ENCODE data around the gene SDR42E2. TPM values are rescaled to one million over a fixed set of nuclear protein-coding genes. Genes with fewer than 3 reads are reported as not detected.

The SDR42E2 gene
- total RNA-seq, 2 donors from 2014 or later, result 0.66 TPM; not detected in 1

DNA sequence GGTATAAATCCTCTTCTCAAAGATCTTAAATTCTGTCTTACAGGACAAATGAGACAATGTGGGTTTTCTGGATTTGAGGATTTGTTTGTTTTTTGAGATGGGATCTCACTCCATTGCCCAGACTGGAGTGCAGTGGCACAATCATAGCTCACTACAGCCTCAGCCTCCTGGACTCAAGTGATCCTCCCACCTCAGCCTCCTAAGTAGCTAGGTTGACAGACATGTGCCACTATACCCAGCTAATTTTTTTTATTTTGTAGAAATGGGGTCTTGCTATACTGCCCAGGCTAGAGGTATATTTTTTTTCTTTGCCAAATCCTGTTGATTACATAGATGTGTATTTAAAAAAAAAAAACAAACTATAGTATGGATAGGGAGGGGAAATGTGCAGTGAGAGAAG, 31.8 kb upstream of the SDR42E2 start:
- no peak overlapping the region for H3K4me3 ChIP-seq
- no peak for DNase-seq
- H3K9me3 ChIP-seq, result no peaks in the 10 kb centered on the region
- H3K4me1 ChIP-seq, result no peaks in the 10 kb centered on the region
- ATAC-seq, result no peak
- TF ChIP-seq, protein P1, sequence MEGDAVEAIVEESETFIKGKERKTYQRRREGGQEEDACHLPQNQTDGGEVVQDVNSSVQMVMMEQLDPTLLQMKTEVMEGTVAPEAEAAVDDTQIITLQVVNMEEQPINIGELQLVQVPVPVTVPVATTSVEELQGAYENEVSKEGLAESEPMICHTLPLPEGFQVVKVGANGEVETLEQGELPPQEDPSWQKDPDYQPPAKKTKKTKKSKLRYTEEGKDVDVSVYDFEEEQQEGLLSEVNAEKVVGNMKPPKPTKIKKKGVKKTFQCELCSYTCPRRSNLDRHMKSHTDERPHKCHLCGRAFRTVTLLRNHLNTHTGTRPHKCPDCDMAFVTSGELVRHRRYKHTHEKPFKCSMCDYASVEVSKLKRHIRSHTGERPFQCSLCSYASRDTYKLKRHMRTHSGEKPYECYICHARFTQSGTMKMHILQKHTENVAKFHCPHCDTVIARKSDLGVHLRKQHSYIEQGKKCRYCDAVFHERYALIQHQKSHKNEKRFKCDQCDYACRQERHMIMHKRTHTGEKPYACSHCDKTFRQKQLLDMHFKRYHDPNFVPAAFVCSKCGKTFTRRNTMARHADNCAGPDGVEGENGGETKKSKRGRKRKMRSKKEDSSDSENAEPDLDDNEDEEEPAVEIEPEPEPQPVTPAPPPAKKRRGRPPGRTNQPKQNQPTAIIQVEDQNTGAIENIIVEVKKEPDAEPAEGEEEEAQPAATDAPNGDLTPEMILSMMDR (IDR thresholded peaks at IDR 0.05), result no peak
- no peak for TF ChIP-seq POLR2A (IDR thresholded peaks at IDR 0.05)
- no peaks in the 10 kb centered on the region for H3K27me3 ChIP-seq
- intact Hi-C loops (cut with DNase I), result no loop called here
- no peak overlapping the region for H3K27ac ChIP-seq
- no peaks in the 10 kb centered on the region for H3K36me3 ChIP-seq (replicated peaks in 1 of 2; ENCODE audit: insufficient read depth in 1 of 2, low read depth in 2 of 2)

DNA sequence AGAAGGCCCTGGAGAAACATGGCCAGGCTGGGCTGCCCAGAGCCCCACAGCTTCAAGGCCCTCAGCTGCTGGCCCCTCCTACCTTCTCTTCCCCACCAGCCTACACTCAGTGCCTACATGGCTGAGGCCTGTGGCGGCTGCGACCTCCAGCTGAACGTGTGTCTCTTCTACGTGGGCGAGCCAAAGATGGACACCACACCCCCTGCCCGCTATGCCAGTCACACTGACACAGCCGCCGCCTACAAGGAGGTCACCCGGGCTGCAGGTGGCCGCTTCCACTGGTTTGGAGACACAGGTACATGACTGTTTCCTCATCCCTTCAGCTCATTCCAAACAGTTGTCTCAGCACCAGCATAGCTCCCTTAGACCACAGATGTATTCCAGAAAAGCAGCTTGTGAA, 29.5 kb upstream of the SDR42E2 start:
- Histone ChIP-seq H3K27ac (no peak overlapping the region), H3K4me3 (no peak overlapping the region), H3K27me3 (no peaks in the 10 kb centered on the region), H3K4me1 (no peaks in the 10 kb centered on the region), H3K36me3 (replicated peaks in 1 of 2; ENCODE audit: insufficient read depth in 1 of 2, low read depth in 2 of 2) (no peaks in the 10 kb centered on the region), H3K9me3 (no peaks in the 10 kb centered on the region)
- intact Hi-C loops (cut with DNase I), result no loop called here
- ATAC-seq (no peak), DNase-seq (no peak)
- 84 to 89% methylated on average over 10 of the region's 10 CpGs for WGBS, 2 donors
- TF ChIP-seq, protein P1 (IDR thresholded peaks at IDR 0.05), result no peak

DNA sequence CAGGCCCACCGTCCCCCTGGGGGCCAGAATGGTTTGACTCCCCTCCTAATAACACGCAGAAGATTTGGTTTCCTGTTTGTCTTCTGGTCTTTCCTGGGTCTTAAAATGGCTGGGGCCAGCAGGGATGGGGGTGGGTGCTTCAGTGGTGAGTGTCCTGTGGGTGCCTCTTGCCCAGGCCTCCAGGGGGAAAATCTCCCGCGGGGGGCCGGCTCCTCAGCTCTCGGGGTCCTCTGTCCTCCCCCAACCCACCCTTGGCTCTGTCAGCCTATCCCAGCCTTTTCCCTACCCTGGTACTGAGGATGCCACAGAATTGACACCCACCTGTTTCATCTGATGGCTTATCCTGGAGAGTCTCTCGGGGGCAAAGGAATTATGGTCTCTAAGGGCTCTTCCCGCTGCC, 23.8 kb upstream of the SDR42E2 start:
- ATAC-seq, result no peak
- TF ChIP-seq, protein P1 (IDR thresholded peaks at IDR 0.05), result no peak
- no peak for TF ChIP-seq POLR2A (IDR thresholded peaks at IDR 0.05)
- DNase-seq, result no peak
- Histone ChIP-seq H3K36me3 (replicated peaks in 1 of 2; ENCODE audit: insufficient read depth in 1 of 2, low read depth in 2 of 2) (no peaks in the 10 kb centered on the region), H3K27me3 (no peaks in the 10 kb centered on the region), H3K27ac (no peak overlapping the region), H3K4me1 (no peaks in the 10 kb centered on the region), H3K9me3 (no peaks in the 10 kb centered on the region), H3K4me3 (no peak overlapping the region)
- 45 to 59% methylated on average over 8 of the region's 8 CpGs for WGBS, 2 donors
- intact Hi-C loops (cut with DNase I), result no loop called here

DNA sequence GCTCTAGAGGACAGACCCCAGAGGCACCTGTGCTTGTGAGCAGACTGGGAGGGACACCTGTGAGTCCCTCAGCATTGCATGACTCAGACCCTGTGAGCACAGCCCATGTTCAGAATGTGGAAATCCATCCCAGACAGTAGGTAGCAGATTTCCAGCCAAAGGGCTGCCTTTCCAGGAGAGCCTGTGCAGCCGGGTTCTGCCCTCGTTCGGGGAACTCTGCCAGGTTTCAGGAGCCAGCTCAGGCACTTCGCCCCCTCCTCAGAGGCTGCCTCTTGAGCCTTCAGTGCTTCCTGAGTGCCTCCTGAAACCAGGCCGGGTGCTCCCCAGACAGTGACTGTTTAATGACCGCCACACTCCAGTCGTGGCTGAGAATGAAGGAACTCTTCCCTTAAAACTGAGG, 23.3 kb upstream of the SDR42E2 start:
- no peak overlapping the region for H3K4me3 ChIP-seq
- no peaks in the 10 kb centered on the region for H3K4me1 ChIP-seq
- 51 to 64% methylated on average over 3 to 7 of the region's 7 CpGs for WGBS, 2 donors
- ATAC-seq (no peak), DNase-seq (no peak)
- intact Hi-C loops (cut with DNase I), result no loop called here
- TF ChIP-seq, protein P1 (IDR thresholded peaks at IDR 0.05), result no peak
- no peak for TF ChIP-seq POLR2A (IDR thresholded peaks at IDR 0.05)
- H3K27ac ChIP-seq, result no peak overlapping the region
- no peaks in the 10 kb centered on the region for H3K36me3 ChIP-seq (replicated peaks in 1 of 2; ENCODE audit: insufficient read depth in 1 of 2, low read depth in 2 of 2)
- H3K27me3 ChIP-seq, result no peaks in the 10 kb centered on the region
- no peaks in the 10 kb centered on the region for H3K9me3 ChIP-seq

DNA sequence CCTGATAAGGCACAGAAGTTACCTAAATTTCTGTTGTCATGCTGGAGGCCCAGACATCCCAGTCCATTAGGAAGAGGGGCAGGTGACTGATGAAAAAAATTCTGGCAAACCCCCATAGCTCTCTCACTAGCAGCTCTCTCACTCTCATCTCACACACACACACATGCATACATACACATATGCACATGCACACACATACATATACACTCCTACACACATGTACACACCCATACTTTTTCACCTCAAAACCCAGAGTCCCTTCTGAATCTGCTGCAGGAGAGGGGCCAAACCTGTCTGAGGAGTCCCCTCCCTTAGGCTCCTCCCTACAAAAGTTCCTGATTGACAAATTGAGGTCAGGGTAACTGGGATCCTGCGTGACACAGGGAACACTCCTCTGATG, 22.6 kb upstream of the SDR42E2 start:
- Histone ChIP-seq H3K4me1 (no peaks in the 10 kb centered on the region), H3K9me3 (no peaks in the 10 kb centered on the region), H3K4me3 (no peak overlapping the region), H3K27ac (no peak overlapping the region), H3K36me3 (replicated peaks in 1 of 2; ENCODE audit: insufficient read depth in 1 of 2, low read depth in 2 of 2) (no peaks in the 10 kb centered on the region), H3K27me3 (no peaks in the 10 kb centered on the region)
- ATAC-seq, result no peak
- no peak for DNase-seq
- intact Hi-C loops (cut with DNase I), result no loop called here
- TF ChIP-seq POLR2A (IDR thresholded peaks at IDR 0.05), result no peak
- TF ChIP-seq, protein P1 (IDR thresholded peaks at IDR 0.05), result no peak
- WGBS, 2 donors, result 11 to 45% methylated on average over 1 of the region's 1 CpG
